GM18511 (cell line): ENCODE measurements around the gene CACNB3.
"Not testable (repeated sequence)": the region's sequence is repeated elsewhere in the genome, so short reads cannot be mapped to it uniquely, and the experiment has no call there.

Experiments
- ATAC-seq: cut with Tn5 transposase; IDR thresholded peaks from one replicate; pipeline ENCODE4 v1.9.1; 2021; ENCODE audit warnings: mild to moderate bottlenecking, moderate library complexity; ENCODE audit not compliant: unreplicated experiment

Gene CACNB3

DNA sequence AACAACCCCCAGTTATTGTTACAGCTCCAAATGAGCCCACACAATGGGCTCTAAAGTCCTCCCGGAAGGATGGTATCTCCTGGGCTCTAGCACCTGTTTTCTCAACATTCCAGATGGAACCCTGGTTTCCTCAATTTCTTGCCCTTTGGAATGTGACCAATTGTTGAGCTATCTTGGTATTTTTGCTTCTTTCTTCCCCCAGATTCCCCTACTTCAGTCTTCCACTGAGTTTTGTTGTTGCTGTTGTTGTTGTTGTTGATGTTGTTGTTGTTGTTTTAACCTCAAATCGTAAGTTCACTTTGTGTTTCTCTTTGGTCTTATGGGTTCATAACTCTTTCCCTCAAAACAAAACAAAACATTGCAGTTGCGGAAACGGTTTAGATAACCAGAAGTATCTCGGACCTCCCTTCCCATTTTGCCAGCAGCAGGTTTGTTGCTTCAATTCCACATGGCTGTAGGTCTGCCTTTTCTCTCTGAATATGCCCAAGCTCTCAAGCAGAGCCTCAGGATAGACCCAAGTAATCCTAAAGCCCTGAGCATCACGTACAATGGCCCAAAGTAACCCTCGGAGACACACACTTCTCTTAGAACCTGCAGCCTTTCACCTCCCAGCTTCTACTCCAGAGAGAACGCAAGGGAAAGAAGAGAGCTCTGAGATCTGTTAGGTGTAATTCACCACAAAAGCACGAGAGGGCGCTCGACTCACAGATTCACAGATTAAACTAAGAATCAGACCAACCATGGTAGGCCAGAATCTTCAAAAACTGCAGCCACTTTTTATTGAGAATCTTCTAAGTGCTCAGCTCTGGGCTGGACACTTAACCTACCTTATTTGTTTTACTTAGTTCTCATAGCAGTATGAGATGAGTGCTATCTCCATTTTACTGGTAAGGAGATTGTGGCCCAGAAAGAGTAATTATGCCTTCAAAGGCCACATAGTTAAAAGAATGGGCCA, 34.7 kb downstream of the CACNB3 start:
- peak; percentile 61 for ATAC-seq

DNA sequence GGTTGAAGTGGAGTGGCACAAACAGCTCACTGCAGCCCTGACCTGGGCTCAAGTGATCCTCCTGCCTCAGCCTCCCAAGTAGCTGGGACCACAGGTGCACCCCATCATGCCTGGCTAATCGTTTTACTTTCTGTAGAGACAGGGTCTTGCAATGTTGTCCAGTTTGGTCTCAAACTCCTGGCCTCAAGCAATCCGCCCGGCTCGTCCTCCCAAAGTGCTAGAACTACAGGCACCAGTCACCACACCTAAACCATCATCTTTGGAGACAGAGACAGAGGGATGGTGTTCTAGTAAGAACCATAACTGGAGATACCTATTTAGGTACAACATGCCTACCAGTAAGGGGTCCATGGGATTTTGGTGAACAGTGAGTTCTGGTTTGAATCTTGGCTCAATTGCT, 36.2 kb downstream of the CACNB3 start:
- ATAC-seq: no peak

DNA sequence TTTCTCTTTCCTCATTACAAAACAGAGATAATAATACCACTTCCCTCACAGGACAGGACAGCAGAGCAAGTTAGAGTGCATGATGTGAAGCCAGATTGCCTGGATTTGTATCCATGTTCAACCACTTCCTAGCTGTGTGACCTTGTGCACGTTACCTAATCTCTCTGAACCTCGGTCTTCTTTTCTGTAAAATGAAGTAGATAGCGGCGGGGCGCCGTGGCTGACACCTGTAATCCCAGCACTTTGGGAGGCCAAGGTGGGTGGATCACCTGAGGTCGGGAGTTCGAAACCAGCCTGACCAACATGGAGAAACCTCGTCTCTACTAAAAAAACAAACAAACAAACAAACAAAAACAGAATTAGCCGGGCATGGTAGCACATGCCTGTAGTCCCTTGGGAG, 36.6 kb downstream of the CACNB3 start:
- not testable (repeated sequence) for ATAC-seq

DNA sequence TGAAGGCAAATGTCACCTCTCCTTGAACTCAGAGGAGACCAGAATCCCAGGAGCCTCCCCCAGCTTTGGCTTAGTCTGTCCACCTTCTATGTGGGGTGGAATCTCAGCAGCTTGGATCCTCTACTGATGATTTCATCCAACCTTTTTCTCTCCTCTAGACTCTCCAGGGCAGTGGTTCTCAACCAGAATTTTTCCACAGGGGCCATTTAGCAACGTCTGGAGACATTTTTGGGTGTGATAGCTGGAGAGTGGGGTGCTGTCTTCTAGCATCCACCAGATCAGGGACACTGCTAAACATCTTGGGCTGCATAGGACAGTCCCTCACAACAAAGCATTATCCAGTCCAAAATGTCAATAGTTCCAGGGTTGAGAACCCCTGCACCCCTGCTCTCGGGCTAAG, 38.1 kb downstream of the CACNB3 start:
- no peak for ATAC-seq

DNA sequence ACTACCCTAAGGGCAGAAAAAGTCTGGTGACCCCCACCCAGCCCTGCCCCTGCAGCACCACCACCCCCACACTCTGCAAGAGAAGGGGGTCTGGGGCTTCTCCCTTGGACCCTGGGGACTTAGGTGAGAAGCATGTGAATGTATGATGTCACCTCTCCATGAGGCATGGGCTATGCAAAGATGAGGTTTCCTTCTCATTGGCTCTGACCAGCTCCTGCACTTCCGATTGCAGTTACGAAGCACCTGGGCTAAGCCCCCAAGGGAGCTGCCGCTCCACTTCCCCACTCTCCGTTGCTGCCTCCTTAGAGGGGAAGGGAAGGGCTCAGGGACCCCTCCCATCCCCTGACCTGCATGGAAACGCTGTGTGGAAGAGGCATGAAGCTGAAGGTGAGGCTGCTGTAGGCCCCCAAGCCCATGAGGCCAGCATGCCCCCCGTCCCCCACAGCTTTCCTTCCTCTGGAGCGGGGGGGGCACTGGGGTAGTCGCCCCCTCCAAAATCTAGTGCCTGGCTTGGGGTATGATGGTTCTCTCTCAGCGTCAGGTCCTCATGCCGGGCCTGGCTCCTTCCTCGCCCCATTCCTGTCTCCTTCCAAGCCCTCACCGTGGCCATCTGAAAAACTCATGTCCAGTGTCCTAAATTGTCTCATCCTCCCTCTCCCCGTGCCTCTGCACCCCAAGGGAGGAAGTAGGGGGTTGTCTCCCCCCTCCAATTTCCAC, 39.1 kb downstream of the CACNB3 start:
- ATAC-seq: no peak

DNA sequence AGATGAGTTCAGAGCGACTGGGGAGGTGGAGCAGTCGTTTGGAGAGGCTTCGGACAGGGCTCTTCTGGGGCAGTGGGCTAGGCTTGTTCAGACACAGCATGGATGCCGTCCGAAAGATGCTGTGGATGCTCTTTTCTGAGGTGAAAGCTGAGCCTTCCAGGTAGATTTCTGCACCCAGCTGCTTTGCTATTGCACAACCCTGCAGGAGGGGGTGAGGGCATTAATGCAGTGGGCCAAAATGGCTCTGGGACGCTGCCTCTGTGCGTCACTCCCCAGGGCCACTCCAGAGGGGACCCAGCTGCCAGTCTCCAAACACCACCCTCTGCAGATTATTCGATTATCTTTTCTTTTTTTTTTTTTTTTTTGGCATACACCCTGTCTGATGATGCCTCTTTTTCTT, 39.7 kb downstream of the CACNB3 start:
- no peak for ATAC-seq

DNA sequence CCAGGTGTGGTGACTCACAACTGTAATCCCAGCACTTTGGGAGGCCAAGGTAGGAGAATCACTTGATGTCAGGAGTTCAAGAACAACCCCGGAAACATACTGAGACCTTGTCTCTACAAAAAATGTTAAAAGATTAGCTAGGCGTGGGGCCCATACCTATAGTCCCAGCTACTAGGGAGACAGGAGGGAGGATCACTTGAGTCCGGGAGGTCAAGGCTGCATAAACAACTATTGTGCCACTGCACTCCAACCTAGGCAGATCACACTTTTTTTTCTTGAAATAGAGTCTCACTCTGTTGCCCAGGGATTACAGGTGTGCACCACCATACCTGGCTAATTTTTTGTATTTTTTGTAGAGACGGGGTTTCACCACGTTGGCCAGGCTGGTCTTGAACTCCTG, 41.3 kb downstream of the CACNB3 start:
- ATAC-seq: no peak

DNA sequence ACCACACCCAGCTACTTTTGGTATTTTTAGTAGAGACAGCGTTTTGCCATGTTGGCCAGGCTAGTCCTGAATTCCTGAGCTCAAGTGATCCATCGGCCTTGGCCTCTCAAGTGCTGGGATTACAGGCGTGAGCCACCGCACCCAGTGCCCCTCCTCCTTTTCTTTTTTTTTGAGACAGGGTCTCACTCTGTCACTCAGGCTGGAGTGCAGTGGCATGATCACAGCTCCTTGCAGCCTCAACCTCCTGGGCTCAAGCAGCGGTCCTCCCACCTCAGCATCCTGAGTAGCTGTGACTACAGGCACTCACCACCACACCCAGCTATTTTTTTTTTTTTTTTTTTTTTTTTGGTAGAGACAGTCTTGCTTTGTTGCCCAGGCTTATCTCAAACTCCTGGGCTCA, 41.9 kb downstream of the CACNB3 start:
- ATAC-seq: not testable (repeated sequence)

DNA sequence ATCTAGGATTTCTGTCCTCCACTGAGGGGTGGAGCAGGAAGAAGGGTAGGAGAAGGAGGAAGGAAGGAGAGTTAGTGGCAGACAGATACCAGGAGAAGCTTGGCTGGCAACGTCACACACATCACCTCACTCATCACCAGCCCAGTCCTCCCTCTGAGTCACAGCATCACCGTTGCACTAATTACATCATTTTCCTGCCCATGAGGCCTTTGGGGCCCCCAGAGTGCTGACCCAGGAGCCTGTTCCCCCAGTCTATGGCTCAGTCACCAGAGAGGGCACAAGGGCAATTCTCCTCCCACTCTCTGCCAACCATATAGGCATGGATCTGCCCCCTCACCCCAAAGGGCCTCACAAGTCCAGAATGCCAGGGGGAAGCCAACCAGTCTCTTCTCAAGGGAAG, 42.8 kb downstream of the CACNB3 start:
- ATAC-seq: no peak

DNA sequence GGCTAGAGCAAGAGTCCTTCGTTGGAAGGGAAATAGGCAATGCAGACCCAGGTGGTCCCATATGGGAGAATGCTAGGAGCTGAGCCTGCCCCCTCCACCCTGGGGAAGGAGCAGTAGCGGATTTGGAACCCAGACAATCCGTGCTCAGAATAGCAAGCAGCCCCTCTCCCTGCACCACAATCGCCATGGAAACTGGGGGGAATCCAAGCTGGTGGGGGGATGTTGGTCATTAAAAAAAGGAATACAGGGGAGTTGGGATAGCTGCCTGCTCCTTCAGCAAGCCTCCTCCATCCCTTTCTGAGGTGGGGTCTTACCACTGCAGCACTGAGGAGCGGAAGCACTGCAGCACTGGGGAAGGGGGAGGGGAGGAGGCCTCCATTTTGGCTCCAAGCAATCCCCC, 44.5 kb downstream of the CACNB3 start:
- ATAC-seq: no peak

DNA sequence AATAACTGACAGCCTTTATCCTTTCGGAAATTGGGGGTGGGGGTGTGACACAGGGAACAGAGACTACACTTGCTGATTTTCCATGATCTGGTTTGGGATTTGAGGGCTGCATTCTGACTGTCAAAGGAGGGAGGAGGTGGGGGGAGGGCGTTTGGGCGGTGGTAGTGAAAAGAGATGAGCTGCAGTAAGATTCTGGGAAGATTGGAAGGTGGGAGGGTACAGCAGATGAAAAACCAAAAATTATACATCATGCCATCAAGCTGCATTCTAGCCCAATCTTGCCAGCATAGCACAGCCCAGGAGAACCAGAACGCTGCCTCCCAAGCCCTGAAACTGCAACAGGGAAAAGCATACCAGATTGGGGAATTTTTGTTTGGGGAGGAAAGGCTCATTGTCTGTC, 45.0 kb downstream of the CACNB3 start:
- ATAC-seq: no peak

DNA sequence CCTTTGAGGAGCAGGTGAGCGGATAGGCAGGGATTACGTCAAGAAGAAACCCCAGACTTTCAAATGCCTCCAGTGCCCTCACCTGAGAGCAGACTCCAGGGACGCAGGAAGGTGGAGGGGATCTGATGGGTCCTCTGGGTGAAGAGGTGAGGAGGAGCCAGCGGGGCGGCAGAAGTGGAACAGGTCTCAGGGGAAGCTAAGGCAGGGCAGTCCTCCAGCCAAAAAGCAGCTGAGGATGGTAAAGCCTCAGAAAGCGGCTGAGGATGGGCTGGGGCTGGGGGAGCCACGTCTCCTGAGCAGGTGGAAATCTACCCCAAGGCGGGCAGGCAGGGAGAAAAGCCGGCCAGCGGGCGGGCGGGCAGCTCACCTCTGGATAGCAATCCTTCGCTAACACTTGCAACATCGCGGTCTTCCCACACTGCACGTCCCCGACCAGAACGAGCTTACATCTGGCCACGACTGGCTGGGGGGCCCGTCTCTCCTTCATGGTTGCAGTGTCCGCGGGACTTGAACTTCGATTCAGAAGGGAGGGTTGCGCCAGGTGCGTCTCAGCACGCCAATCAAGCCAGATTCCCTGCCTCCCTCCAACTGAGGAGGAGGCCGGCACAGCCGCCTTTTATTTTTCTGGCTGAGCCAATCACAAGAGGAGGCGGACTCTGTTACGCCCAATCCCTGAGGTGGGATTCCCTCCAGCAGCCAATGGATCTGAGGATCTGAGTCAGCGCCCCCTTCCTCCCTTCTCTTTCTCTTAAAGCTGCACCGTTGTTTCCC, 47.2 kb downstream of the CACNB3 start, which contains the start of gene RND1:
RND1 (minus strand) TSS at position 590 of the 771 bp plus-strand sequence; CDS start at position 487, 103 bp downstream.
- ATAC-seq: peak; percentile 92

DNA sequence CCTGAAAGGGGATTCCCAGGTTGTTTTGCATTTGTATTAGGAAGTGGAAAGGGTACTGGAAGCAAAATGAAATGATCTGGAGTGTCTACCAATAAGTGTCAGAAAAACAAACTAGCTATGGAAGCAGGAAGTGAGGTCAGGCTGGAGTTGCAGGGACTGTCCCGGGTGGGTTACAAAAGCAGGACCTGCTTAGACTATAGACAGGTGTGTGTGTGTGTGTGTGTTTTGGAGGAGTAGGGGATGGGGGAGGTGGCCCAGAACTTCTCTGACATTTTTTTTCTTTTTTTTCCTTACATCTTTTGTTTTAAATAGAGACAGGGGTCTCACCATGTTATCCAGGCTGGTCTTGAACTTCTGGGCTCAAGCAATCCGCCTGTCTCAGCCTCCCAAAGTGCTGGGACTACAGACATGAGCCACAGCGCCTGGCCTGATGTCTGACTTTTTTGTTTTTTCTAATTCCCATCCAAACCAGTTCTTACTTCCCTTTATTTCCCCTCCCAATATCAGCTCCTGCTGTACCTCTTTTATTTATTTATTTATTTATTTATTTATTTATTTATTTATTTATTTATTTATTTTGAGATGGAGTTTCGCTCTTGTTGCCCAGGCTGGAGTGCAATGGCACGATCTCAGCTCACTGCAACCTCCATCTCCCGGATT, 47.9 kb downstream of the CACNB3 start:
- peak; percentile 50 for ATAC-seq

DNA sequence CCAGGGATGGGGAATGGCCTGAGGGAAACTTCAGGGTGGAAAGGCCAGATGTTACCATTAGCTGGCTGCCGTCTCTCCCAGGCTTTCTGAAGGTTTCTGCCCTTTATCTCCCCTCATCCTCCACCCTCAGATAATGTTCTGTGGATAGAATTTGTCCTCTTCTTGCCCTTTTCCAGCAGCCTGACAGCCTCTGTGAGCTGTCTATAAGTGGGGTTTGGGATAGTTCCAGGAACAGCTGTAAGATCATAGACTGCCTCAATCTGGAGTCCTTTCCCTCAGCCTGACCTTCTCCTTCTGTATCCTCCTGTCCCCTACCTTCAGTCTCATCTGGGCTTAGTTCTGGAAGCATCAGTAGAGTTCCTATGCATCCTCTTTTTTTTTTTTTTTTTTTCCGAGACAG, 50.2 kb downstream of the CACNB3 start:
- no peak for ATAC-seq

DNA sequence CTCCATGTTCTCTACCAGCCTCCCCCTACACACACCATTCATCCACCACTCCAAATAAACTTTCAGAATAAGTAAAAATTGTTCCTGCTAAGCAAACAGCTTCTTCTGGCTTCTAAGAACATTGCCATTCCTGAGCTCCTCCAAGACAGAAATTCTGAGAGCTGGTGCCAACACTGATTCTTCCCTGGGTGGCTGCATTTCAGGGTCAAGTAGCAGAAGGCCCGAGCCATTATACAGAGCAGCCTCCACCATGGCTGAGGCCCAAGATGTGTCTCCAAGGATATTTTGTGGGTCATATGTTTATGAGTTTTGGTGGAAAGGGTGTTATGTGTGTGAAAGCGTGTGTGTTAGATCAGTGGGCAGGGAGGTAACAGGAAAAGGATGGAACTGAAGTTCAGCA, 50.9 kb downstream of the CACNB3 start:
- no peak for ATAC-seq

DNA sequence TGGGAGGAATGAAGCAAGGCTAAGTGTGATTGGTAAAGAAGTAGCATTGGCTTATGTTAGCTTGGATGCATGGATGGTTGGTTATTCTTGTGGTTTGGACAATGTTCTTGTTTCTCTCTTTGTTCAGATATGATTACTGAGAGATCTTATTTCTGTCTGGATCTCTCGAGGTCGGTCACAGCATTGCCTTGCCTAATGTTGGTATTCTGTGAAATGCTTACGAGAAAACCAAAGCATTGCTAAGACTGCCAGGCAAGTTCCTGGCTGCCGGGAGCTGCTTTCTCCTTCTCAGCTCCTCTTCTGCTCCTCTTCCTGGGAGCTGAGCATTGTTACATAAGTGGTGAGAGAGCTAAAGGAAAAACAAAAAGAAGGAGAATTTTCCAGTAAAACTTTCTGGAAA, 54.8 kb downstream of the CACNB3 start:
- ATAC-seq: no peak

DNA sequence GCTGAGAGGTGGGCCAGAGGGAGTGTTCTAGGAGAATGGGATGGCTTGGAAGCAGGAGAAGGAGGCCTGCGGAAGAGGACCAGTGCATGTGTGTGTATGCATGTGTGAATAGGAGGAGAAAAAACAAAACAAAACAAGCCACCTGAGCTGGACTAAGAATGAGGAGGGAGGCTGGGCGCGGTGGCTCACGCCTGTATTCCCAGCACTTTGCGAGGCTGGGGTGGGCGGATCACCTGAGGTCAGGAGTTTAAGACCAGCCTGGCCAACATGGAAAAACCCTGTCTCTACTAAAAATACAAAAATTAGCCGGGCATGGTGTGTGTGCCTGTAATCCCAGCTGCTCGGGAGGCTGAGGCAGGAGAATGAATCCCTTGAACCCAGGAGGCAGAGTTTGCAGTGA, 55.2 kb downstream of the CACNB3 start:
- not testable (repeated sequence) for ATAC-seq

DNA sequence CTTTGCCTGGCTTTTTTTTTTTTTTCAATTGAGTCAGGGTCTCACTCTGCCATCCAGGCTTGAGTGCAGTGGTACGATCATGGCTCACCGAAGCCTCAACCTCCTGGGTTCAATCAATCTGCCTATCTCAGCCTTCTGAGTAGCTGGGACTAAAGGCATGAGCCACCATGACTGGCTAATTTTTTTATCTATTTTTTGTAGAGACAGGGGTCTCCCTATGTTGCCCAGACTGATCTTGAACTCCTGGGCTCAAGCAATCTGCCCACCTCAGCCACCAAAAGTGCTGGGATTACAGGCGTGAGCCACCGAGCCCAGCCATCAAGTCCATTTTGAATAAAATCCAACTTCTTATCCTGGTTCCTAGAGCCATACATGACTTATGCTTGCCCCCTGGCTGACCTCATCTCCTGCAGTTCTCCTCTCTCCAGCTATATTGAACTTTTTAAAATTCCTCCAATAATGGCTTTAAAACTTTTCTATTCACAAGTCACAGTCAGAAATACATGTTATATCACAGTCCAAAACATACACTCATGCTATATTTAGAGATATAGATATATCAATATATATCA, 57.7 kb downstream of the CACNB3 start:
- ATAC-seq: no peak
